Thyroid gland (tissue), 4 donors: Measurements from ENCODE around the gene FAM117A.

ENCODE experiments used
- CTCF ChIP-seq, 6 experiments: fragments of 200-600 bp in 3 of 6; fragments of 450-650 bp in 3 of 6; sonication (generic) in 3 of 6; IDR thresholded peaks; one replicate each; pipeline ENCODE4 v1.5.1; 2016 to 2019; ENCODE audit warnings: antibody characterized with exemption in 6 of 6, mild to moderate bottlenecking in 2 of 6, inconsistent platforms in 1 of 6, moderate library complexity in 1 of 6
- POLR2A ChIP-seq, 2 donors: fragments of 450-650 bp; IDR thresholded peaks; one replicate each; pipeline ENCODE4 v1.6.1; 2017; ENCODE audit warnings: antibody characterized with exemption in 2 of 2, mild to moderate bottlenecking in 2 of 2, moderate library complexity in 1 of 2

- TF ChIP-seq CTCF (IDR thresholded peaks at IDR 0.05) (no peak), POLR2A (IDR thresholded peaks at IDR 0.05) (no peak)
Measured at GRCh38 chr17:49798738-49799137, 34.8 kb upstream of the FAM117A start.
